ENCODE measurements around the gene RELN. TPM values are rescaled to one million over a fixed set of nuclear protein-coding genes. Genes with fewer than 3 reads are reported as not detected.
A peak's percentile ranks its signal among the peaks of the same experiment; 100 is the strongest.

The RELN gene
- total and polyA plus RNA-seq, 2 donors (not counting 1 experiment from before 2014, with no cell fraction given): 0.33 to 31.8 TPM

GRCh38 chr7:103446049-103446520 lies 543.4 kb downstream of the RELN start, which contains the start of gene SLC26A5:
SLC26A5 (minus strand) TSS chr7:103446207; CDS start chr7:103421514, 24,693 bp downstream.
- H3K4me2 ChIP-seq (ENCODE audit: extremely low read depth, insufficient read depth, low read length): peak within 1 kb of the TSS; percentile 83
- no peaks in the 10 kb centered on the region for H3K4me1 ChIP-seq (ENCODE audit: control insufficient read depth, extremely low read depth, insufficient read depth, low read length)
- no peaks in the 10 kb centered on the region for H3K36me3 ChIP-seq (ENCODE audit: control insufficient read depth, insufficient read depth, low read length)
- no peak within 1 kb of the TSS for H3K27ac ChIP-seq (ENCODE audit: insufficient read depth, low read length)
- H3K9ac ChIP-seq (ENCODE audit: insufficient read depth, low read length): no peak within 1 kb of the TSS
- TF ChIP-seq CTCF (conservative IDR thresholded peaks at IDR 0.05 in 1 of 2, IDR thresholded peaks at IDR 0.05 in 1 of 2; ENCODE audit: low read depth in 1 of 2, low read length in 2 of 2): no peak
- no peak for TF ChIP-seq EZH2 (IDR thresholded peaks at IDR 0.05; ENCODE audit: low read length, missing control alignments)
- H3K79me2 ChIP-seq (ENCODE audit: control insufficient read depth, insufficient read depth, low read length): no peaks in the 10 kb centered on the region
- peaks cover 28% of the 10 kb centered on the region for H3K27me3 ChIP-seq (ENCODE audit: control insufficient read depth, insufficient read depth, low read length)
- H4K20me1 ChIP-seq (ENCODE audit: control insufficient read depth, extremely low read depth, insufficient read depth, low read length): no peaks in the 10 kb centered on the region
- H3K4me3 ChIP-seq (replicated peaks in 1 of 4; ENCODE audit: control extremely low read depth in 1 of 4, insufficient read depth in 1 of 4, low read depth in 3 of 4, low read length in 4 of 4): peak within 1 kb of the TSS; percentile 6 to 53 (median 28)
- H2AFZ ChIP-seq (ENCODE audit: low read length): peak within 1 kb of the TSS; percentile 34
- no peak for DNase-seq (ENCODE audit: low read depth in 2 of 2)
- no peaks in the 10 kb centered on the region for H3K9me3 ChIP-seq (ENCODE audit: control insufficient read depth, insufficient read depth, low read depth, low read length)

- DNase-seq (ENCODE audit: low read depth in 2 of 2): peak in 1 of 2 donors; percentile 5
- peak overlapping the region; percentile 83 for H3K4me2 ChIP-seq (ENCODE audit: extremely low read depth, insufficient read depth, low read length)
- no peaks in the 10 kb centered on the region for H3K36me3 ChIP-seq (ENCODE audit: control insufficient read depth, insufficient read depth, low read length)
- no peak overlapping the region for H3K27ac ChIP-seq (ENCODE audit: insufficient read depth, low read length)
- peak overlapping the region; percentile 34 for H2AFZ ChIP-seq (ENCODE audit: low read length)
- H3K27me3 ChIP-seq (ENCODE audit: control insufficient read depth, insufficient read depth, low read length): peaks cover 28% of the 10 kb centered on the region
- H3K79me2 ChIP-seq (ENCODE audit: control insufficient read depth, insufficient read depth, low read length): no peaks in the 10 kb centered on the region
- no peaks in the 10 kb centered on the region for H3K9me3 ChIP-seq (ENCODE audit: control insufficient read depth, insufficient read depth, low read depth, low read length)
- no peak for TF ChIP-seq CTCF (conservative IDR thresholded peaks at IDR 0.05 in 1 of 2, IDR thresholded peaks at IDR 0.05 in 1 of 2; ENCODE audit: low read depth in 1 of 2, low read length in 2 of 2)
- peak; percentile 90 for TF ChIP-seq EZH2 (IDR thresholded peaks at IDR 0.05; ENCODE audit: low read length, missing control alignments)
- peak overlapping the region; percentile 6 to 53 (median 28) for H3K4me3 ChIP-seq (replicated peaks in 1 of 4; ENCODE audit: control extremely low read depth in 1 of 4, insufficient read depth in 1 of 4, low read depth in 3 of 4, low read length in 4 of 4)
- H4K20me1 ChIP-seq (ENCODE audit: control insufficient read depth, extremely low read depth, insufficient read depth, low read length): no peaks in the 10 kb centered on the region
- no peaks in the 10 kb centered on the region for H3K4me1 ChIP-seq (ENCODE audit: control insufficient read depth, extremely low read depth, insufficient read depth, low read length)
- no peak overlapping the region for H3K9ac ChIP-seq (ENCODE audit: insufficient read depth, low read length)
Observed at GRCh38 chr7:103445228-103446048, 544.0 kb downstream of the RELN start.

GRCh38 chr7:103439661-103440060 lies 549.8 kb downstream of the RELN start:
- DNase-seq (ENCODE audit: low read depth in 2 of 2): no peak
- Histone ChIP-seq H3K79me2 (ENCODE audit: control insufficient read depth, insufficient read depth, low read length) (no peaks in the 10 kb centered on the region), H4K20me1 (ENCODE audit: control insufficient read depth, extremely low read depth, insufficient read depth, low read length) (no peaks in the 10 kb centered on the region), H3K9ac (ENCODE audit: insufficient read depth, low read length) (no peak overlapping the region), H3K4me3 (replicated peaks in 1 of 4; ENCODE audit: control extremely low read depth in 1 of 4, insufficient read depth in 1 of 4, low read depth in 3 of 4, low read length in 4 of 4) (no peak overlapping the region), H2AFZ (ENCODE audit: low read length) (no peak overlapping the region), H3K4me2 (ENCODE audit: extremely low read depth, insufficient read depth, low read length) (no peak overlapping the region), H3K27ac (ENCODE audit: insufficient read depth, low read length) (no peak overlapping the region), H3K36me3 (ENCODE audit: control insufficient read depth, insufficient read depth, low read length) (no peaks in the 10 kb centered on the region), H3K9me3 (ENCODE audit: control insufficient read depth, insufficient read depth, low read depth, low read length) (no peaks in the 10 kb centered on the region), H3K27me3 (ENCODE audit: control insufficient read depth, insufficient read depth, low read length) (peaks cover 11% of the 10 kb centered on the region), H3K4me1 (ENCODE audit: control insufficient read depth, extremely low read depth, insufficient read depth, low read length) (no peaks in the 10 kb centered on the region)
- TF ChIP-seq CTCF (conservative IDR thresholded peaks at IDR 0.05 in 1 of 2, IDR thresholded peaks at IDR 0.05 in 1 of 2; ENCODE audit: low read depth in 1 of 2, low read length in 2 of 2): no peak
- TF ChIP-seq EZH2 (IDR thresholded peaks at IDR 0.05; ENCODE audit: low read length, missing control alignments): no peak

All from fibroblast of lung (primary cell).